Gastroesophageal sphincter (tissue), 4 donors: Measurements from ENCODE around the gene ARID1B. TPM values are rescaled to one million over a fixed set of nuclear protein-coding genes. Genes with fewer than 3 reads are reported as not detected.

ENCODE experiments used
- ATAC-seq: fragments of 150-250 bp; one replicate; pipeline ENCODE4 v1.9.1; 2016; ENCODE audit warnings: mild to moderate bottlenecking, moderate library complexity
- H3K27ac ChIP-seq, 4 donors: fragments of 200-600 bp; sonication (generic) in 3 of 4; 1 replicate in 3 of 4; 2 replicates in 1 of 4; pipeline ENCODE4 v1.5.1; 2016 to 2019
- H3K27me3 ChIP-seq: fragments of 200-600 bp; sonication (generic); one replicate; pipeline ENCODE4 v1.5.1; 2019
- H3K36me3 ChIP-seq, 2 donors: fragments of 200-600 bp; sonication (generic); one replicate each; pipeline ENCODE4 v1.5.1; 2019; ENCODE audit warnings: control low read depth in 1 of 2
- H3K4me1 ChIP-seq, 3 donors: fragments of 200-600 bp; sonication (generic); 1 replicate in 2 of 3; 2 replicates in 1 of 3; pipeline ENCODE4 v1.5.1; 2016 to 2019; ENCODE audit warnings: control low read depth in 2 of 3
- H3K4me3 ChIP-seq, 2 donors: fragments of 200-600 bp; sonication (generic); one replicate each; pipeline ENCODE4 v1.5.1; 2019; ENCODE audit warnings: mild to moderate bottlenecking in 1 of 2, moderate library complexity in 1 of 2
- H3K9me3 ChIP-seq, 3 donors: fragments of 200-600 bp; sonication (generic); one replicate each; pipeline ENCODE4 v1.5.1; 2017 to 2019; ENCODE audit warnings: control low read depth in 2 of 3
- CTCF ChIP-seq, 4 experiments: fragments of 200-600 bp in 2 of 4; fragments of 450-650 bp in 2 of 4; sonication (generic) in 1 of 4; IDR thresholded peaks; one replicate each; pipeline ENCODE4 v1.5.1; 2017 to 2019; ENCODE audit warnings: antibody characterized with exemption in 4 of 4, mild to moderate bottlenecking in 2 of 4, moderate library complexity in 2 of 4
- EP300 ChIP-seq: sonication (generic); formaldehyde crosslinking; IDR thresholded peaks from one replicate; pipeline ENCODE4 v1.6.1; 2017; ENCODE audit warnings: antibody characterized with exemption, mild to moderate bottlenecking
- POLR2A ChIP-seq, 2 donors: fragments of 450-650 bp; IDR thresholded peaks; one replicate each; pipeline ENCODE4 v1.6.1; 2017; ENCODE audit warnings: antibody characterized with exemption in 2 of 2, mild to moderate bottlenecking in 2 of 2, moderate library complexity in 1 of 2
- POLR2AphosphoS5 ChIP-seq: sonication (generic); formaldehyde crosslinking; IDR thresholded peaks from one replicate; pipeline ENCODE4 v1.6.1; 2017; ENCODE audit warnings: antibody characterized with exemption
- WGBS, 2 donors: methylation state at CpG; one replicate each; pipeline ENCODE4 v1.1.5; 2018; ENCODE audit warnings: low coverage in 1 of 2; 5-methylcytosine and 5-hydroxymethylcytosine counted together
- total RNA-seq, 4 donors: library from RNA; depleted of rRNA; stranded (reverse); fragments of >200 nt; gene quantifications; one replicate each; pipeline ENCODE4 v1.1.0, GENCODE V29; 2016

Gene ARID1B
- total RNA-seq, 4 donors from 2014 or later: 40.0 to 106 (median 79.7) TPM

GRCh38 chr6:156849806-156850205, 72.6 kb downstream of the ARID1B start:
- Histone ChIP-seq H3K27me3 (no peaks in the 10 kb centered on the region), H3K4me3 (no peak overlapping the region), H3K9me3 (no peaks in the 10 kb centered on the region), H3K27ac (no peak overlapping the region), H3K4me1 (peaks cover 22 to 98% (median 24%) of the 10 kb centered on the region in 3 donors), H3K36me3 (no peaks in the 10 kb centered on the region)
- TF ChIP-seq EP300: no peak
- ATAC-seq: no peak
- 63 to 84% methylated on average over 4 to 5 of the region's 7 CpGs for WGBS, 2 donors

GRCh38 chr6:156850353-156850752, 73.2 kb downstream of the ARID1B start:
- Histone ChIP-seq H3K27ac (no peak overlapping the region), H3K27me3 (no peaks in the 10 kb centered on the region), H3K9me3 (no peaks in the 10 kb centered on the region), H3K4me3 (no peak overlapping the region), H3K36me3 (no peaks in the 10 kb centered on the region), H3K4me1 (peaks cover 20 to 95% (median 24%) of the 10 kb centered on the region in 3 donors)
- no peak for ATAC-seq
- TF ChIP-seq EP300 (no peak), POLR2AphosphoS5 (no peak), CTCF (IDR thresholded peaks at IDR 0.05) (no peak), POLR2A (IDR thresholded peaks at IDR 0.05) (no peak)
- 81 to 95% methylated on average over 3 of the region's 3 CpGs for WGBS, 2 donors

GRCh38 chr6:156851454-156851921, 74.3 kb downstream of the ARID1B start:
- Histone ChIP-seq H3K4me3 (no peak overlapping the region), H3K36me3 (no peaks in the 10 kb centered on the region), H3K27ac (no peak overlapping the region), H3K4me1 (peaks cover 16 to 88% (median 19%) of the 10 kb centered on the region in 3 donors), H3K27me3 (no peaks in the 10 kb centered on the region), H3K9me3 (no peaks in the 10 kb centered on the region)
- 14 to 18% methylated on average over 3 of the region's 3 CpGs for WGBS, 2 donors
- no peak for TF ChIP-seq CTCF (IDR thresholded peaks at IDR 0.05)
- no peak for TF ChIP-seq EP300
- no peak for TF ChIP-seq POLR2AphosphoS5
- no peak for TF ChIP-seq POLR2A (IDR thresholded peaks at IDR 0.05)
- ATAC-seq: no peak

GRCh38 chr6:156852147-156852857, 75.1 kb downstream of the ARID1B start:
- no peak for ATAC-seq
- 71 to 77% methylated on average over 7 to 9 of the region's 9 CpGs for whole genome bisulfite sequencing, 2 donors
- Histone ChIP-seq H3K36me3 (no peaks in the 10 kb centered on the region), H3K27ac (no peak overlapping the region), H3K9me3 (no peaks in the 10 kb centered on the region), H3K4me3 (no peak overlapping the region), H3K4me1 (peaks cover 11 to 86% (median 14%) of the 10 kb centered on the region in 3 donors), H3K27me3 (no peaks in the 10 kb centered on the region)
- TF ChIP-seq CTCF (IDR thresholded peaks at IDR 0.05): no peak
- no peak for TF ChIP-seq EP300
- TF ChIP-seq POLR2A (IDR thresholded peaks at IDR 0.05): no peak
- no peak for TF ChIP-seq POLR2AphosphoS5

- 60 to 79% methylated on average over 1 of the region's 1 CpG for WGBS, 2 donors
- TF ChIP-seq EP300: no peak
- TF ChIP-seq POLR2AphosphoS5: no peak
- no peak for TF ChIP-seq POLR2A (IDR thresholded peaks at IDR 0.05)
- TF ChIP-seq CTCF (IDR thresholded peaks at IDR 0.05): no peak
Measured at GRCh38 chr6:156852858-156853216, 75.7 kb downstream of the ARID1B start.

More at GRCh38 chr6:156852858-156853216, 75.7 kb downstream of the ARID1B start:
- no peaks in the 10 kb centered on the region for H3K27me3 ChIP-seq
- H3K27ac ChIP-seq: no peak overlapping the region
- no peaks in the 10 kb centered on the region for H3K36me3 ChIP-seq
- no peaks in the 10 kb centered on the region for H3K9me3 ChIP-seq
- no peak for ATAC-seq
- no peak overlapping the region for H3K4me3 ChIP-seq
- peaks cover 10 to 85% (median 11%) of the 10 kb centered on the region in 3 donors for H3K4me1 ChIP-seq
